Measurements from ENCODE around the gene MEF2A. TPM values are rescaled to one million over a fixed set of nuclear protein-coding genes. Genes with fewer than 3 reads are reported as not detected.
"Not testable (repeated sequence)": the region's sequence is repeated elsewhere in the genome, so short reads cannot be mapped to it uniquely, and the experiment has no call there.

The MEF2A gene
- polyA plus RNA-seq, 1 donor = 29.3 TPM

DNA sequence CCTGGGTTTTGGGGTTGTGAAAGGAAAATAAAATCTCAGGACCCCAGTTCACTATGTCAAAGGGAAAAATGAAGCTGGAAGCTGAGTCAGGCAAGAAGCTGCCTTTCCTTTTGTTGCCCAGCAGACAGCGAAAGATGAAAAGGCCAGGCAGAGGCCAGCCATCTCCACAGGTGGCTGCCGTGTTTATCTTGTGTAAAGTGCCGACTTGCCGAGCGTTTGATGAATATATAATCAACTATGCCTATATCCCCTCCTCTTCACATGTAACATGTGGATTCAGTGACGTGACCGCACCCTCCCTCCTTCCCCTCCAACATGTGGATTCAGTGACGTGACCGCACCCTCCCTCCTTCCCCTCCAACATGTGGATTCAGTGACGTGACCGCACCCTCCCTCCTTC is 184.5 kb downstream of the MEF2A start:
- not testable (repeated sequence) for H3K27me3 ChIP-seq (ENCODE audit: control insufficient read depth, insufficient read depth, low read length); DNase-seq; H3K9me3 ChIP-seq (ENCODE audit: control insufficient read depth, low read depth, low read length); H3K4me1 ChIP-seq (ENCODE audit: control insufficient read depth, insufficient read depth, low read length); H3K36me3 ChIP-seq (ENCODE audit: control insufficient read depth, insufficient read depth, low read length); H3K4me3 ChIP-seq (ENCODE audit: low read length); H3K27ac ChIP-seq (ENCODE audit: low read length)
- 100% methylated on average over 1 of the region's 11 CpGs for WGBS (ENCODE audit: insufficient coverage, low lambda C conversion rate)

DNA sequence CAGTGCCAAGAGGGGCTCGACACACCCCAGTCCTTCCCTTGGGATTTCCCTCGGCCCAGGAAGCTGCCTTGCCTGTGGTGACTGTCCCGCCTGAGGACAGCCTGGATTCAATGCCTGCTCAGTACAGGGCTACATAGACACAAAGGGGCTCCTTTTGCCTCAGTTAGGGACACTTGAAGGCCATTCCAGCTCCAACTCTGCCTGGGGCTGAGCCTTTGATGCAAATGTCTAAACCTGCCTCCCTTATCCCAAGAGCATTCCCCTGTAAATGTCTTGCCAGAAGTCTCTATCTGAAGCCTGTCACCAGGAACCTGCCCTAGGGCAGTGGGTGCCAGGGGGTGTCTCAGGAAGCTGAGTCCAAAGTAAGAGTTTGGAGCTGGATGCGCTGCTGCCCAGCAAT is 186.8 kb downstream of the MEF2A start:
- Histone ChIP-seq H3K36me3 (ENCODE audit: control insufficient read depth, insufficient read depth, low read length) (no peaks in the 10 kb centered on the region), H3K4me3 (ENCODE audit: low read length) (no peak overlapping the region), H3K9me3 (ENCODE audit: control insufficient read depth, low read depth, low read length) (no peaks in the 10 kb centered on the region), H3K4me1 (ENCODE audit: control insufficient read depth, insufficient read depth, low read length) (no peaks in the 10 kb centered on the region), H3K27ac (ENCODE audit: low read length) (no peak overlapping the region), H3K27me3 (ENCODE audit: control insufficient read depth, insufficient read depth, low read length) (no peaks in the 10 kb centered on the region)
- DNase-seq = no peak
- no CpG with 5 or more reads among the region's 4 CpGs for WGBS (ENCODE audit: insufficient coverage, low lambda C conversion rate)

DNA sequence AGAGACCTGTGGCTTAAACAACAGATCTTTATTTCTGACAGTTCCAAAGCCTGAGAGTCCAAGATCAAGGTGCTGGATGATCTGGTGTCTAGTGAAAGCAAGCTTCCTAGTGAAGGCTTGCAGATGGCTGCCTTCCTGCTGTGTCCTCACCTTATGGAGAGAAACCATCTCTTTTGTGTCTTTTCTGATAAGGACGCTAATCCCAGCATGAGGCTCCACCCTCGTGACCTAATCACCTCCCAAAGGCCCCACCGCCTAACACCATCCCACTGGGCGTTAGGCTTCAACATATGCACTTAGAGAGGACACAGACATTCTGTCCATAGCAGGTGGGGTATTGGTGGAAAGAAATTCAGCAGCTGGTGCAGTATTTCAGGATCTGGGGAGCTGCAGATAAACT is 187.3 kb downstream of the MEF2A start:
- H3K27me3 ChIP-seq (ENCODE audit: control insufficient read depth, insufficient read depth, low read length) = no peaks in the 10 kb centered on the region
- no peaks in the 10 kb centered on the region for H3K4me1 ChIP-seq (ENCODE audit: control insufficient read depth, insufficient read depth, low read length)
- no peaks in the 10 kb centered on the region for H3K36me3 ChIP-seq (ENCODE audit: control insufficient read depth, insufficient read depth, low read length)
- H3K4me3 ChIP-seq (ENCODE audit: low read length) = no peak overlapping the region
- WGBS (ENCODE audit: insufficient coverage, low lambda C conversion rate) = no CpG with 5 or more reads among the region's 4 CpGs
- H3K27ac ChIP-seq (ENCODE audit: low read length) = no peak overlapping the region
- no peak for DNase-seq
- no peaks in the 10 kb centered on the region for H3K9me3 ChIP-seq (ENCODE audit: control insufficient read depth, low read depth, low read length)

DNA sequence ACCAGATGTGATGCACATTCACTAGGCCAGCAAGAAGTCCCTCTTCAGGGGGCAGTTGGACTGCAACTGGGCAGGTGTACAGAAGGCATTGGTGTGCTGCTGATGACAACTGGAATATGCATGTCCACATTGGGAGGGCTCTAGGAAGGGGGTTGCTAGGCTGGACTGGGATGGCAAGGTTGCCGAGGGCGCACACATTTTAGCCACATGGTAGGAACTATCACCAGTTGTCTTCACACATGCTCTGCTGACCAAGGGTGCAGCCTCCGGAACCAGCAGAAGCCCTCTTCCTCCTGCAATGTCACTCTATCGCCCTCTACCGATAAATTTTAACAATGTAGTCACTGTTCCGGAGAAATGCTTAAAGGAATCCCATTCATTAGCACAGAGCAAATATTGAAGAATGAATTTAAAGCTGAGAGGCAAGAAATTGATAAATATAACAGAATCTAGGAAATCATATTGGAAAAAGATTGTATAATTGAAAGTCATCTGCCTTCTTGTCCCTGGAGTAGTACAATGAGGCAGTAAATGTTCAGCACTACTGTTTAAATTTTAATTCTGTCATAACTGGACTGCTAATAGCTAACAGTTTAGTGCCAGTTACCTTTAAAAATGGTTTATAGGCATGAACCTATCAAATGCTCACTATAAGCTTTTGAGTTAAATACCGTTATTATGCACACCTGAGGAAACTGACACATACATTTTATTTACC is 190.1 kb downstream of the MEF2A start:
- WGBS (ENCODE audit: insufficient coverage, low lambda C conversion rate) = 0% methylated on average over 1 of the region's 7 CpGs
- Histone ChIP-seq H3K27ac (ENCODE audit: low read length) (no peak overlapping the region), H3K4me3 (ENCODE audit: low read length) (no peak overlapping the region), H3K4me1 (ENCODE audit: control insufficient read depth, insufficient read depth, low read length) (no peaks in the 10 kb centered on the region), H3K9me3 (ENCODE audit: control insufficient read depth, low read depth, low read length) (no peaks in the 10 kb centered on the region), H3K27me3 (ENCODE audit: control insufficient read depth, insufficient read depth, low read length) (no peaks in the 10 kb centered on the region), H3K36me3 (ENCODE audit: control insufficient read depth, insufficient read depth, low read length) (no peaks in the 10 kb centered on the region)
- peak; percentile 55 to 64 for DNase-seq

GRCh38 chr15:99762288-99762687 is 196.5 kb downstream of the MEF2A start:
- Histone ChIP-seq H3K9me3 (ENCODE audit: control insufficient read depth, low read depth, low read length) (no peaks in the 10 kb centered on the region), H3K4me3 (ENCODE audit: low read length) (no peak overlapping the region), H3K27me3 (ENCODE audit: control insufficient read depth, insufficient read depth, low read length) (no peaks in the 10 kb centered on the region), H3K27ac (ENCODE audit: low read length) (no peak overlapping the region), H3K36me3 (ENCODE audit: control insufficient read depth, insufficient read depth, low read length) (no peaks in the 10 kb centered on the region), H3K4me1 (ENCODE audit: control insufficient read depth, insufficient read depth, low read length) (no peaks in the 10 kb centered on the region)
- WGBS (ENCODE audit: insufficient coverage, low lambda C conversion rate) = no CpG with 5 or more reads among the region's 1 CpG
- no peak for DNase-seq

DNA sequence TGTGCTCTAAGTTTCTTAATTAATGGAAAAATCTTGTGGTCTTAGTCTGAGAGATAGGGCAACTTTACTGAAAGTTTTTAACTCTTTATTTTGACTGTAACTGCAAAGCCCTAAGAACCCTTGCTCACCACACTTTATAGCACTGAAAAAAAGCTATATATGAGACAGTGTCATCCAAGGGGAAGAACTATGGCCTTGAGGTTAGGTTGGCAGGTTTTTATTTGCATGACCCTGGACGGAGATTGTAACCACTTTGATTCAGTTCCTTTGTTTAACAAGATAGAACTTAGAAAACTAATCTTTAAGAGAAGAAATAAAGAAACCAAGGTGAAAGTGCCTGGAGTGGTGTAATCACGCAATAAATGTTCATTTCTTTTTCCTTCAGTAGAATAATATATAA is 198.0 kb downstream of the MEF2A start:
- no peak overlapping the region for H3K4me3 ChIP-seq (ENCODE audit: low read length)
- WGBS (ENCODE audit: insufficient coverage, low lambda C conversion rate) = 71% methylated on average over 1 of the region's 2 CpGs
- no peak for DNase-seq

GRCh38 chr15:99764522-99764921 is 198.7 kb downstream of the MEF2A start:
- DNase-seq = no peak
- H3K27ac ChIP-seq (ENCODE audit: low read length) = no peak overlapping the region
- no peaks in the 10 kb centered on the region for H3K4me1 ChIP-seq (ENCODE audit: control insufficient read depth, insufficient read depth, low read length)
- H3K27me3 ChIP-seq (ENCODE audit: control insufficient read depth, insufficient read depth, low read length) = no peaks in the 10 kb centered on the region
- no peaks in the 10 kb centered on the region for H3K36me3 ChIP-seq (ENCODE audit: control insufficient read depth, insufficient read depth, low read length)
- WGBS (ENCODE audit: insufficient coverage, low lambda C conversion rate) = no CpG with 5 or more reads among the region's 3 CpGs
- no peaks in the 10 kb centered on the region for H3K9me3 ChIP-seq (ENCODE audit: control insufficient read depth, low read depth, low read length)
- H3K4me3 ChIP-seq (ENCODE audit: low read length) = no peak overlapping the region

More for the DNA sequence above, 198.0 kb downstream of the MEF2A start:
- Histone ChIP-seq H3K4me1 (ENCODE audit: control insufficient read depth, insufficient read depth, low read length) (no peaks in the 10 kb centered on the region), H3K9me3 (ENCODE audit: control insufficient read depth, low read depth, low read length) (no peaks in the 10 kb centered on the region), H3K27ac (ENCODE audit: low read length) (no peak overlapping the region), H3K36me3 (ENCODE audit: control insufficient read depth, insufficient read depth, low read length) (no peaks in the 10 kb centered on the region), H3K27me3 (ENCODE audit: control insufficient read depth, insufficient read depth, low read length) (no peaks in the 10 kb centered on the region)

Other genes with a start within 250 kb of the MEF2A start
- gene LYSMD4, start 167.5 kb downstream of the MEF2A start, polyA plus RNA-seq = 17.5 TPM

Data from large intestine (tissue), 3 donors.